Epithelial cell of esophagus (primary cell): ENCODE measurements around the gene RNF151.

Experiments used
- DNase-seq: peaks from one replicate; pipeline ENCODE4 v3.0.0; 2010; ENCODE audit warnings: low read depth
- H3K4me3 ChIP-seq: 2 replicates; pipeline ENCODE4 v1.5.1; 2011; ENCODE audit warnings: mild to moderate bottlenecking, low read length, control low read depth
- TF ChIP-seq, protein P1 (sequence below): IDR thresholded peaks from 2 replicates; pipeline ENCODE4 v1.5.1; 2011; ENCODE audit warnings: low read depth, mild to moderate bottlenecking, low read length, control low read depth, inconsistent platforms; ENCODE audit not compliant: insufficient read depth; ENCODE audit errors: missing control alignments

Gene RNF151

DNA sequence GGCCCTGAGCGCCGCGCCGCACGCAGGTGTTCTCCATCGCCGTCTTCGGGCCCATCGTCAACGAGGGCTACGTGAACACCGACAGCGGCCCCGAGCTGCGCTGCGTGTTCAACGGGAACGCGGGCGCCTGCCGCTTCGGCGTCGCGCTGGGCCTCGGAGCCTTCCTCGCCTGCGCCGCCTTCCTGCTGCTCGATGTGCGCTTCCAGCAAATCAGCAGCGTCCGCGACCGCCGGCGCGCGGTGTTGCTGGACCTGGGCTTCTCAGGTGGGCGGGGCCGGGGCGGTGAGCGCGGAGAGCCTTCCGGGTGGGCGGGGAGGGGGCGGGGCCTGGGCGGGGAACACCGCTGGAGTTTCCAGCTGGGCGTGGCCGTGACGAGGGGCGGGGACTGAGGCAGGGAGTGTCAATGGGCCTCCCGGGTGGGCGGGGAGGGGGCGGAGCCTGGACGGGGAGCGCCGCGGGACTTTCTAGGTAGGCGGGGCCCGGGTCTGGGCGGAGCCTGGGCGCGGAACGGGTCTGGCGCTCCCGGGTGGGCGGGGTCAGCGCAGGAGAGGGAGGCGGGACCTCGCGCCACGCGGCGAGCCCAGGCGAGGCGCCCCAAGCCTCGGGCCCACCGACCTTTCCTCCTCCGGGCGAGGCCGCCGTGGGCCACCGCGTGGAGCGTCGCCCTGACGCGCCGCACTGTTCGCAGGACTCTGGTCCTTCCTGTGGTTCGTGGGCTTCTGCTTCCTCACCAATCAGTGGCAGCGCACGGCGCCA lies 25.5 kb downstream of the RNF151 start:
- TF ChIP-seq, protein P1, sequence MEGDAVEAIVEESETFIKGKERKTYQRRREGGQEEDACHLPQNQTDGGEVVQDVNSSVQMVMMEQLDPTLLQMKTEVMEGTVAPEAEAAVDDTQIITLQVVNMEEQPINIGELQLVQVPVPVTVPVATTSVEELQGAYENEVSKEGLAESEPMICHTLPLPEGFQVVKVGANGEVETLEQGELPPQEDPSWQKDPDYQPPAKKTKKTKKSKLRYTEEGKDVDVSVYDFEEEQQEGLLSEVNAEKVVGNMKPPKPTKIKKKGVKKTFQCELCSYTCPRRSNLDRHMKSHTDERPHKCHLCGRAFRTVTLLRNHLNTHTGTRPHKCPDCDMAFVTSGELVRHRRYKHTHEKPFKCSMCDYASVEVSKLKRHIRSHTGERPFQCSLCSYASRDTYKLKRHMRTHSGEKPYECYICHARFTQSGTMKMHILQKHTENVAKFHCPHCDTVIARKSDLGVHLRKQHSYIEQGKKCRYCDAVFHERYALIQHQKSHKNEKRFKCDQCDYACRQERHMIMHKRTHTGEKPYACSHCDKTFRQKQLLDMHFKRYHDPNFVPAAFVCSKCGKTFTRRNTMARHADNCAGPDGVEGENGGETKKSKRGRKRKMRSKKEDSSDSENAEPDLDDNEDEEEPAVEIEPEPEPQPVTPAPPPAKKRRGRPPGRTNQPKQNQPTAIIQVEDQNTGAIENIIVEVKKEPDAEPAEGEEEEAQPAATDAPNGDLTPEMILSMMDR = no peak
- peak; percentile 93 for DNase-seq
- H3K4me3 ChIP-seq = peak overlapping the region; percentile 11

DNA sequence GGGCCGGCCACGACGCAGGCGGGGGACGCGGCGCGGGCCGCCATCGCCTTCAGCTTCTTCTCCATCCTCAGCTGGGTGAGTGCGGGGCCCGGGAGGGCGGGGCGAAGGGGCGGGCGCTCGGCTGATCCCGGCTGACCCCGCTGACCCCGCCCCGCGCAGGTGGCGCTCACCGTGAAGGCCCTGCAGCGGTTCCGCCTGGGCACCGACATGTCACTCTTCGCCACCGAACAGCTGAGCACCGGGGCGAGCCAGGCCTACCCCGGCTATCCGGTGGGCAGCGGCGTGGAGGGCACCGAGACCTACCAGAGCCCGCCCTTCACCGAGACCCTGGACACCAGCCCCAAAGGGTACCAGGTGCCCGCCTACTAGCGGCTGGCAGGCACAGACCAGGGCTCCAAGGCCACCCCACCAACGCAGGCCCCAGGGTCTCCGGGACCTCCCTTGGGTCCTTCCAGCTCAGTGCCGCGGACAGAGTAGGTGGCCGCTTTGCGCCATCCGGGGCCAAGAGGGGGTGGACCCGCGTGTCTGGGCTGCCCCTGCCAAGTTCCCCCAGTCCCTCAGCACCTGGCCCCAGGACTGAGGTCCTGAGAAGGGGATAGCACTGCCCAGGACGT lies 26.2 kb downstream of the RNF151 start:
- TF ChIP-seq, protein P1 = no peak
- no peak for DNase-seq
- H3K4me3 ChIP-seq = no peak overlapping the region

DNA sequence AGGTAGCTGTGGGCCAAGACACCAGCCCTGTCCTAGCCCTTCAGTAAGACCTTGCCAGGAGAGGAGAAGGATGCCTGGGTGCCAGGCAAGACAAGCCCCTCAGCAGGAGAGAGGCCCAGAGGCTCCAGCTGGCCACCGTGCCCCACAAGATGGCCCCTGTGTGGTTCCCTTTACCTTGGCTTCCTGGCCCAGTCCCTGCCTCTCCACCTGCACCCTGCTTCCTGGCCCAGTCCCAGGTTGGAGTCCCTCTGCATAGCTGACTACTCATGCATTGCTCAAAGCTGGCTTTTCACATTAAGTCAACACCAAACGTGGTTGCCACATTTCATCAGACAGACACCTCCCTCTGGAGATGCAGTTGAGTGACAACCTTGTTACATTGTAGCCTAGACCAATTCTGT lies 27.1 kb downstream of the RNF151 start:
- TF ChIP-seq, protein P1 = no peak
- DNase-seq = peak; percentile 92
- no peak overlapping the region for H3K4me3 ChIP-seq

DNA sequence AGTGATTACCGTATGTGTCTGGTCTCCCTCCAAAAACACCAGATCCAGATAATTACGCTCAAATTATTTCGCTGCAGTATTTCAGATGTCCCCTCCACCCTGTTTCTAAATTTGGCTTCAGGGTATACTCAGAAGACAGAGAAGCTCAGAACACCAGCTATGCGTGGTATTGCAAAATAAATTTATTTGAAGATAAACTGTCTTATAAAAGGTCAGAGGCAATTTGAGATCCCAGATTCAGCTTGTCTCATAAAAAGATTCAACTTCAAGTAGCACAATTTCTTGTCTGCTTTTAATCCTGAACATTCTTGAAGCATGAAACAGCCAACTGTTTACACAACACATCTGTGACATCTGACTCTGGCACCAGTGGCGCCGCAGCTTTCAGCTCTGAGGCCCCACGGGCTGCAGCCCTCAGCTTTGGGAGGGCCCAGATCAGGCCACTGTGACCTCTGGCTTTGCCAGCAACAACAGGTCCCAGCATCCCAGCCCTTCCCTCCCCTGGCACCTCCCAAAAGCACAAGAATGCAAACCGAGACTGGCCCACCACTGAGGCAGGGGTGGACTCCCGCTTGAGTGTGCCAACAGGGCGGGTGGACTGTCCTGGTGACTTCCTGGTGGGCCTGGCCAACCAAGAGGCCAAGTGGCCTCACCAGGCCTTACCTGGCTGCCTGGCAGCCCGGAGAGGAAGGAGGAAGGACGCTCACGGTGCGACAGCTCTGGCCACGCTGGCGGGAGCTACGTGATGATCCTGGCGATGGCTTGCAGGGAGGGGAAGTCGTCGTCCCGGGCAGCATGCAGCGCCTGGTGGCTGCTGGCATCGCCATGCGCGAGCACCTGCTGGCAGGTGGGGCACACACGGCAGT lies 31.1 kb downstream of the RNF151 start:
- DNase-seq = no peak
- TF ChIP-seq, protein P1 = no peak
- no peak overlapping the region for H3K4me3 ChIP-seq

DNA sequence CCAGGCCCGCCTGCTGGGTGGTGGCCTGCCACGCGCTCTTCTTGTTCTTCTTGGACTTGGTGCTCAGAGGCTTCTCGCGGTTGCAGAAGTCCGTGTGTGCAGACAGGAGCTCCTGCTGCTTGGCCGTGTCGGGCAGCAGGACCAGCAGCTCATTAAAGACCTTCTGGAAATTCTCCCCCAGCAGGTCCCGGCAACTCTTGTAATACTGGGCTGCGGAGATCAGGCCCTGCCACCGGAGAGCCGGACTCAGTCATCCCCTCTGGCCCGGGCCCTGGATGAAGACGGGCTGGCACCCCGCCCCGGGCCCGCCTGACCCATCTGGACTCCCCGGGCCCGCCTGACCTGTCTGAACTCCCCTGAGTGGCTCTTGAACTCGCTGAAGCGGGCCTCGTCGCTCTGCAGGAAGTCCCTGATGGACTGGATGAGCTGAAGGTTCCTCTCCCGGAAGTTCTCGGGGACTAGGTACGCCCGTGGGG lies 31.7 kb downstream of the RNF151 start:
- DNase-seq = no peak
- no peak overlapping the region for H3K4me3 ChIP-seq
- TF ChIP-seq, protein P1 = no peak

DNA sequence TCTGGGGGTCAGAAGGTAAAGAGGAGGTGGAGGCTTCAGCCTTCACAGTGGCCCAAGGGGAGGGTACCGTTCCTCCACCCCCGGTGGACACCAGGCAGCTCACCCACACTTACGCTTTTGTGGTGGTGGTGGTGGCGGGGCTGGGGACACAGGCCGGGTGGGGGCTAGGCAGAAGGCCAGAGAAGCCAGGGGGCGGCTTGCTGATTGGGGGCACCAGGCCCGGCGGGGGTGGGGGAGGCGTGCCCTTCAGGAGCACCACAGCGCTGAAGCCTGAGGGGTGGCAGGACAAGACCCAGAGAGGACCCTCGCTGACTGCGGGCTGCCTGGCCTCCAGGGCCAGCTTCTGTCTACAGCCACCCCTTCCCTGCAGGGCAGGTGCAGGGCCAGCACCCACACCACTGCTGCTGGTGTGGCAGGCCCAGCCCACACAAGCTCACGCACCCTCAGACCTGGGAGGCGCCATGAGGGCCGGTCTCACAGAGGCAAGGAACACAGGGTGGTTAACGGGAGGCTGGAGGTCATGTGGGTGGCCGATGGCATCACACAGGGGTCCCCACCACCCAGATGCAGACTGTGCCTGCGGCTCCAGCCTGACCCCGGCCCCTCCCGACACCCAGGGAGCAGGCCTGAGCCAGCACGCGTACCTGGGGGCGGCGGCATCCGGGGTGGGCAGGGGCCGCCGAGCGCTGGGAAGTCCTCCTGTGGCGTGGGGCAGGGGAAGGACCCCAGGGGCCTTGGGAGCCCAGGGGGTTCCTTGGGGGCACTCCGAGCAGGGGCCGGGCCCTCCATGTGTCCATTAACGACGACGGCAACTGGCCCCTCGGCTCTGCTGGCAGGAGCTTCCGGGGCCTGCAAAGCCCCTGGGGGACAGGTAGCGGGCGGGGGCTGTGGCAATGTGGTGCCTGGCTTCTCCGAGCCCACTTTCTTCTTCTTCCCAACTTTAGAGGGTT lies 32.5 kb downstream of the RNF151 start:
- TF ChIP-seq, protein P1 = no peak
- no peak overlapping the region for H3K4me3 ChIP-seq
- DNase-seq = no peak
